Measurements from ENCODE around the gene SLC35B2.

- TF ChIP-seq CTCF (IDR thresholded peaks at IDR 0.05; ENCODE audit: low read length), result no peak
- TF ChIP-seq EZH2phosphoT487 (IDR thresholded peaks at IDR 0.05; ENCODE audit: low read length), result no peak
- TF ChIP-seq EZH2 (optimal IDR thresholded peaks at IDR 0.05; ENCODE audit: low read depth, low read length), result no peak
Observed at GRCh38 chr6:44262467-44263353, 5.4 kb upstream of the SLC35B2 start.
